Type B pancreatic cell (in vitro differentiated cells): ENCODE measurements around the gene CLASP2. TPM values are rescaled to one million over a fixed set of nuclear protein-coding genes. Genes with fewer than 3 reads are reported as not detected.
"Not testable (repeated sequence)": the region's sequence is repeated elsewhere in the genome, so short reads cannot be mapped to it uniquely, and the experiment has no call there.

Experiments used
- DNase-seq: peaks from one replicate; pipeline ENCODE4 v3.0.0; 2021; ENCODE audit warnings: mixed read lengths; ENCODE audit not compliant: unreplicated experiment; ENCODE audit errors: extremely low spot score
- H3K27ac Mint-ChIP-seq: 2 replicates; pipeline ENCODE4 v1.8.0; 2021; ENCODE audit warnings: mild to moderate bottlenecking, mixed read lengths
- H3K27me3 Mint-ChIP-seq: 2 replicates; pipeline ENCODE4 v1.8.0; 2021; ENCODE audit warnings: mixed read lengths
- H3K36me3 Mint-ChIP-seq: 2 replicates; pipeline ENCODE4 v1.8.0; 2021; ENCODE audit warnings: mixed read lengths
- H3K4me1 Mint-ChIP-seq: one replicate; pipeline ENCODE4 v1.8.0; 2021; ENCODE audit warnings: mixed read lengths; ENCODE audit not compliant: unreplicated experiment
- H3K4me3 Mint-ChIP-seq: 2 replicates; pipeline ENCODE4 v1.8.0; 2021; ENCODE audit warnings: mild to moderate bottlenecking, mixed read lengths
- H3K9me3 Mint-ChIP-seq: 2 replicates; pipeline ENCODE4 v1.8.0; 2021; ENCODE audit warnings: mixed read lengths
- total RNA-seq: library from RNA; stranded (reverse); gene quantifications from 2 replicates; pipeline ENCODE4 v1.2.1, GENCODE V29; 2021; ENCODE audit warnings: low replicate concordance
- TF ChIP-seq, protein P1 (sequence below): fragments of 200-600 bp; sonication (generic); conservative IDR thresholded peaks from 2 replicates; pipeline ENCODE4 v1.5.0; 2021; ENCODE audit warnings: antibody characterized with exemption, mild to moderate bottlenecking

The CLASP2 gene
- total RNA-seq, 1 donor from 2014 or later: 56.8 TPM

DNA sequence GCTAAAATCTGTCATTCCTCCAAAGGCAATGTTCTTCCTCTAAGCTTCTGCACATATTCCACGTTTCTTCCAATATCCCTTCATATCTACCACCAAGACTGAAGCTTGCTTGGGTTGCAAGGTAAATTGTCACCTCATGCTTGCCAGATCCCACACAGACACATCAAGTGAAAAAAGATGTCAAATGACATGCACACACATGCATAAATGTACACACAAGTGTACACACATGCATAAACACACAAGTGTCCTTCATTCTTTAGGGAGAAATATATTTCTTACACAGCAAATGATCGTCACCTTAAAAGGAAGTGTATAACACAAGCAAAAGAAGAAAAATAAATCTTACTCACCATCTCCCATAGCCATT, 59.4 kb downstream of the CLASP2 start:
- Mint-ChIP-seq H3K27ac (peak overlapping the region; percentile 77), H3K4me1 (peaks cover 23% of the 10 kb centered on the region), H3K4me3 (peak overlapping the region; percentile 84), H3K9me3 (no peaks in the 10 kb centered on the region), H3K36me3 (no peaks in the 10 kb centered on the region), H3K27me3 (no peaks in the 10 kb centered on the region)
- DNase-seq: no peak
- TF ChIP-seq, protein P1, sequence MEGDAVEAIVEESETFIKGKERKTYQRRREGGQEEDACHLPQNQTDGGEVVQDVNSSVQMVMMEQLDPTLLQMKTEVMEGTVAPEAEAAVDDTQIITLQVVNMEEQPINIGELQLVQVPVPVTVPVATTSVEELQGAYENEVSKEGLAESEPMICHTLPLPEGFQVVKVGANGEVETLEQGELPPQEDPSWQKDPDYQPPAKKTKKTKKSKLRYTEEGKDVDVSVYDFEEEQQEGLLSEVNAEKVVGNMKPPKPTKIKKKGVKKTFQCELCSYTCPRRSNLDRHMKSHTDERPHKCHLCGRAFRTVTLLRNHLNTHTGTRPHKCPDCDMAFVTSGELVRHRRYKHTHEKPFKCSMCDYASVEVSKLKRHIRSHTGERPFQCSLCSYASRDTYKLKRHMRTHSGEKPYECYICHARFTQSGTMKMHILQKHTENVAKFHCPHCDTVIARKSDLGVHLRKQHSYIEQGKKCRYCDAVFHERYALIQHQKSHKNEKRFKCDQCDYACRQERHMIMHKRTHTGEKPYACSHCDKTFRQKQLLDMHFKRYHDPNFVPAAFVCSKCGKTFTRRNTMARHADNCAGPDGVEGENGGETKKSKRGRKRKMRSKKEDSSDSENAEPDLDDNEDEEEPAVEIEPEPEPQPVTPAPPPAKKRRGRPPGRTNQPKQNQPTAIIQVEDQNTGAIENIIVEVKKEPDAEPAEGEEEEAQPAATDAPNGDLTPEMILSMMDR: no peak

DNA sequence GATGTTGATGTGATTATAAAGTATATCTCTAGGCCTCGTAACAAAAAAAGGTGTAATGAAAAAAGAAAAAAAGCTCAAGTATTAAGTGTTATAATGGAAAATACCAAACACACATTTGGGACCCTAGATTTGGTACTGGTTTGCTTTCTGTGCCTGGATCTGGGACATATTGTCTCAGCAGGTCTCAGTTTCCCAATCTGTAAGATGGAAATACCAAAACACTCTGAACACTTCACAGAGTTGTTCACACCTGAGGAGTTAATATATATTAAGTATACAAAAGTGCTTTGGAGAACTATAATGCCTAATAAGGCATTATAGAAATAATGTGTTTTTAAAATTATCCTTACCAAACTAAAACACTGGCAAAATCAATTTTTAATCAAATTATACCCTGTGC, 60.0 kb downstream of the CLASP2 start:
- Mint-ChIP-seq H3K36me3 (no peaks in the 10 kb centered on the region), H3K27me3 (no peaks in the 10 kb centered on the region), H3K4me3 (peak overlapping the region; percentile 53), H3K4me1 (peaks cover 23% of the 10 kb centered on the region), H3K9me3 (no peaks in the 10 kb centered on the region), H3K27ac (peak overlapping the region; percentile 15)
- DNase-seq: no peak
- TF ChIP-seq, protein P1: no peak

DNA sequence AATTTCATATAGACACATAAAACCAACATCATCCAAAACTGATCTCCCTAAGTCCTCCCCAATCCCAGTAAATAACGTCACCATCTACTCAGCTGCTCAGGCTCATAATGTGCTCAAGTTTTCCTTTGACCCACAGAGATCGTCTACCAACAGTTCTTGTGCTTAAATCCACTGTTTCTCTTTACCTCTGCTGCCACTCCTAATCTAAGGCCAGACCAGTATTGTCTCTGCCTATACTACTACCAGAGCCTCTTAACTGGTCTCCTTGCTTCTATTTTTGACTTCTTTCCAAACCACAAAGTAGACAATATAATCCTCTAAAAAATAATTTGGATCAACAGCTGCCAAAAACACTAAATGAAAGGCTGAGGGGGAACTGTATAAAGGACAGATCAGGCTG, 65.3 kb downstream of the CLASP2 start:
- Mint-ChIP-seq H3K27ac (no peak overlapping the region), H3K4me3 (no peak overlapping the region), H3K27me3 (no peaks in the 10 kb centered on the region), H3K4me1 (no peaks in the 10 kb centered on the region), H3K9me3 (no peaks in the 10 kb centered on the region), H3K36me3 (no peaks in the 10 kb centered on the region)
- no peak for DNase-seq
- TF ChIP-seq, protein P1: no peak

DNA sequence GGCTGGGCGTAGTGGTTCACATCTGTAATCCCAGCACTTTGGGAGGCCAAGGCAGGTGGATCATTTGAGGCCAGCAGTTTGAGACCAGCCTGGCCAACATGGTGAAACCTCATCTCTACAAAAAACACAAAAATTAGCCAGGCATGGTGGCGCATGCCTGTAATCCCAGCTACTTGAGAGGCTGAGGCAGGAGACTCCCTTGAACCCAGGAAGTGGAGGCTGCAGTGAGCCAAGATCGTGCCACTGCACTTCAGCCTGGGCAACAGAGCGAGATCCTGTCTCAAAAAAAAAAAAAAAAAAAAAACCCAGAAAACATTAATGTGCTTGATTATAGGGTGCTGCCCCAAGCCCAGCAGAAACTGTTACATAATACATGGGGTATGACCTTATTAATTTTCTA, 67.0 kb downstream of the CLASP2 start:
- not testable (repeated sequence) for H3K4me1 Mint-ChIP-seq, DNase-seq, H3K27ac Mint-ChIP-seq, H3K9me3 Mint-ChIP-seq, H3K4me3 Mint-ChIP-seq, H3K27me3 Mint-ChIP-seq, H3K36me3 Mint-ChIP-seq

DNA sequence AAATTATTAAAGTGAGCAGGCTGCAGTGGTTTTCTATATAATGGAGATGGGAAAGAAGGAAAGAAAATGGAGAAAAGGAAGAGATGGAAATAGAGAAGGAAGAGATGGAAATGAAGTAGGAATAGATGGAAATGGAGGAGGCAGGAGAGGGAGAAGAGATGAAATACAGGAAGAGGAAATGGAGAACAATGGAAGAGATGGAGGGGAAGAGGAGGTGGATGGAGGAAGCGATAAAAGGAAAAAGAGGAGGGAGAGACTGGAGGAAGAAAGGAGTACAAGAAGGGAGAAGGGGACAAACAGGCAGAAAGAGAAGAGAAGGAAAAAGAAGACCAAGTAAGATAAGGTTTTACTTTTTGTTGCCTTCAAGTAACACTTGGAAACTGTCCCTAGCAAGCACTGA, 67.6 kb downstream of the CLASP2 start:
- Mint-ChIP-seq H3K4me1 (peaks cover 4% of the 10 kb centered on the region), H3K9me3 (no peaks in the 10 kb centered on the region), H3K36me3 (no peaks in the 10 kb centered on the region)

DNA sequence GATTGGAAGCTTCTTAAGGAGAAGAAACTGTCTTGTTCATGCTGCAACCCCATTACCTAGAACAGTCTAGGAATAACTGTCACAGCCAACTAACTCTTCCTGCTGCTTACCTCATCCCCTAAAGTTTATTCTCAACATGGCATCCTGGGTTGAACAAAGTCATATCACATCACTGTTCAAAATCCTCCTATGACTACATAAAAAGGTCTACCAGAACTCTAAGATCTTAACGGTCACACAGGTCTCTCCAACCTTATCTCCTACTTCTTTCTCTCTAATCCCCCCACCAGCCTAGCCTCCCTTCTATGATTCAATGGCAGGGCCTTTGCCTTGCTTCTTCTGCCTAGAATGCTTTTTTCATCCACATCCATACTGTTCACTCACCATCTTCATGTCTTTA, 69.3 kb downstream of the CLASP2 start:
- H3K4me1 Mint-ChIP-seq: peaks cover 9% of the 10 kb centered on the region
- H3K9me3 Mint-ChIP-seq: no peaks in the 10 kb centered on the region
- DNase-seq: no peak
- TF ChIP-seq, protein P1: no peak
- no peaks in the 10 kb centered on the region for H3K36me3 Mint-ChIP-seq
- peak overlapping the region; percentile 22 for H3K27ac Mint-ChIP-seq
- no peaks in the 10 kb centered on the region for H3K27me3 Mint-ChIP-seq
- H3K4me3 Mint-ChIP-seq: no peak overlapping the region

More for the DNA sequence above, 67.6 kb downstream of the CLASP2 start:
- TF ChIP-seq, protein P1: no peak
- DNase-seq: no peak
- Mint-ChIP-seq H3K27ac (no peak overlapping the region), H3K27me3 (no peaks in the 10 kb centered on the region), H3K4me3 (no peak overlapping the region)
